Measurements from ENCODE around the gene FOXD1. TPM values are rescaled to one million over a fixed set of nuclear protein-coding genes. Genes with fewer than 3 reads are reported as not detected.
"Not testable (repeated sequence)": the region's sequence is repeated elsewhere in the genome, so short reads cannot be mapped to it uniquely, and the experiment has no call there.

FOXD1 gene
- total RNA-seq, 2 experiments from 2014 or later: 0.23 to 0.48 TPM

- DNase-seq; H3K36me3 Mint-ChIP-seq (ENCODE audit: low read depth); H3K4me1 Mint-ChIP-seq; H3K4me3 Mint-ChIP-seq; H3K27ac Mint-ChIP-seq; POLR2A ChIA-PET; intact Hi-C loops (cut with DNase I, micrococcal nuclease); H3K9me3 Mint-ChIP-seq (ENCODE audit: low read depth); CTCF ChIA-PET; ATAC-seq: not testable (repeated sequence)
- peaks cover 31% of the 10 kb centered on the region for H3K27me3 Mint-ChIP-seq
These were observed 38.6 kb downstream of the FOXD1 start for GRCh38 chr5:73409927-73410326.

- Mint-ChIP-seq H3K9me3 (ENCODE audit: low read depth) (no peaks in the 10 kb centered on the region), H3K27me3 (peaks cover 10% of the 10 kb centered on the region), H3K27ac (no peak overlapping the region), H3K36me3 (ENCODE audit: low read depth) (no peaks in the 10 kb centered on the region), H3K4me1 (no peaks in the 10 kb centered on the region), H3K4me3 (no peak overlapping the region)
- DNase-seq (no peak), ATAC-seq (no peak)
- intact Hi-C loops (cut with DNase I, micrococcal nuclease): no loop called here
- CTCF ChIA-PET: interaction anchor here (0.6 to 1.8 kb wide), 6 partner anchors 10 to 128 kb away, joined by 3 to 6 read pairs (median 3); no protein-coding TSS in a partner anchor
- POLR2A ChIA-PET: no interaction called here
These were observed 42.9 kb downstream of the FOXD1 start for GRCh38 chr5:73405691-73406090.

DNA sequence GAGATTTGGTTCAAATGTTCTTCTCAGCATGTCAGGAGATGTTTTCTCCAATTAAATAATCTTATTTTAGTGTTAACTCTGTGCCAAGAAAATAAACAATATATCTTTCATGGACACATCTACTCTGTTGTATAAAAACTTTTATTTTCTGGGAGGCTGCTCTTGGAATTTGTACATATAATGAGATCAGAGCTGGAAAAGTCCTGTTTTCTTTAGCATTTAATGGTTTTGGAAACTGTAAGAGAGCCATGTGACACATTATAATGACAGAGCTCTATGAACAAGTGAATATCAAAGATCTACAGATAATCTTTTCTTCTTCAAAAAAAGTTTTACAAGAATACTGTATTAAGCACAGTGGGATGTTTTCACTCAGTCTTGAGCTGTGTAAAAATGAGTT lies 48.8 kb downstream of the FOXD1 start:
- Mint-ChIP-seq H3K9me3 (ENCODE audit: low read depth) (no peaks in the 10 kb centered on the region), H3K4me1 (no peaks in the 10 kb centered on the region), H3K4me3 (no peak overlapping the region), H3K27me3 (peaks cover 21% of the 10 kb centered on the region), H3K27ac (no peak overlapping the region), H3K36me3 (ENCODE audit: low read depth) (no peaks in the 10 kb centered on the region)
- CTCF ChIA-PET: interaction anchor here (0.7 to 0.8 kb wide), 2 partner anchors 17 to 56 kb away, joined by 3 read pairs; no protein-coding TSS in a partner anchor
- POLR2A ChIA-PET: no interaction called here
- ATAC-seq (no peak), DNase-seq (no peak)
- intact Hi-C loops (cut with DNase I, micrococcal nuclease): no loop called here

Other genes with a start within 250 kb of the FOXD1 start
- gene BTF3, start 49.7 kb upstream of the FOXD1 start, total RNA-seq: 1,000 to 10,000 TPM; 1,030 to 1,213 TPM
- gene ANKRA2, start 116.9 kb upstream of the FOXD1 start, total RNA-seq: 10 to 100 TPM; 16.3 to 18.4 TPM
- 10 to 100 TPM; 33.6 to 42.4 TPM for gene UTP15, start 117.0 kb upstream of the FOXD1 start, total RNA-seq
- gene ARHGEF28, start 177.4 kb upstream of the FOXD1 start, total RNA-seq: under 1 TPM; 0.02 to 0.18 TPM

Measured in activated CD4-positive, alpha-beta T cell treated with anti-CD3 and anti-CD28 coated beads for 36 hours (primary cell).